GM18861 (cell line): Measurements from ENCODE around the gene CARD9.

Experiments
- ATAC-seq: cut with Tn5 transposase; IDR thresholded peaks from one replicate; pipeline ENCODE4 v1.9.1; 2021; ENCODE audit not compliant: unreplicated experiment

Gene CARD9

DNA sequence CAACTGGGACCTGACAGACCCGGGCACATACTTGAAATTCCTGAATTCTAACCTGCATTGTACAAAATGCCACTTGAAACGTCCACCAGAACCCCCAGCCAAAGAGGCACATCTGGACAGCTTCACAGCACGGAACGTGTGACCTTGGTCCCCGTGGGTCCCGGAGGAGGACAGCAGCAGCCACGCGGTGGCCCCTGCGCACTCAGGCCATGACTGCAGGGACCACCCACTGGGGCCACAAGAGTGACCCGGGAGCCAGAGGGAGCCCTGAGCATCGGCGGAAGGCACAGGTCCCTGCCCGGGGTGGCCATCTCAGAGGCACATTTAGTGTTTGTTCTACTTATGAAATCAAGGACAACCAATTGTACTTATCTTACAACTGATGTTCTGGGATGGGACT, 28.6 kb upstream of the CARD9 start:
- no peak for ATAC-seq

GRCh38 chr9:136401173-136401922, 27.9 kb upstream of the CARD9 start:
- no peak for ATAC-seq

GRCh38 chr9:136400038-136400834, 26.8 kb upstream of the CARD9 start, which contains the start of gene SNAPC4:
Gene SNAPC4 (minus strand): TSS chr9:136400170. CDS start chr9:136398428, 1,742 bp downstream.
- no peak for ATAC-seq

GRCh38 chr9:136399176-136400037, 25.9 kb upstream of the CARD9 start:
- ATAC-seq, result no peak

DNA sequence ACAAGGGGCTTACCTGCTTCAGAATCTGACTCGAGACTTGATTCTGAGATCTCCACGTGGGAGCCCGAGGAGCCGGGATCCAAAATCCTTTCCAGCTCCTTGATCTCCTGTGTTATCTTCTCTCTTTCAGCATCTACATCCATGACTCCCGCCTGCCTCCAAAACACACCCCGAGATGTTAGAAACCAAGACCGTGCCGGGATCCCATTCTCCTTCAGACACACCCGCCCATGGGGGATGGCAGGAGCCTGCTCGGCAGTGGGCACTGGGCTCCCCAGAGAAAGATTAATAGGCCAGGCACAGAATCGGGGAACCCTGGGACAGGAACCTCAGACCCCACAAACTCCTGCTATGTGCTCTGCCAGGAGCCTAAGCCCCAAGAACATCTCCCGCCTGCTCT, 24.8 kb upstream of the CARD9 start:
- ATAC-seq, result no peak

GRCh38 chr9:136397643-136398042, 24.2 kb upstream of the CARD9 start:
- no peak for ATAC-seq

GRCh38 chr9:136396219-136396515, 22.7 kb upstream of the CARD9 start:
- no peak for ATAC-seq

DNA sequence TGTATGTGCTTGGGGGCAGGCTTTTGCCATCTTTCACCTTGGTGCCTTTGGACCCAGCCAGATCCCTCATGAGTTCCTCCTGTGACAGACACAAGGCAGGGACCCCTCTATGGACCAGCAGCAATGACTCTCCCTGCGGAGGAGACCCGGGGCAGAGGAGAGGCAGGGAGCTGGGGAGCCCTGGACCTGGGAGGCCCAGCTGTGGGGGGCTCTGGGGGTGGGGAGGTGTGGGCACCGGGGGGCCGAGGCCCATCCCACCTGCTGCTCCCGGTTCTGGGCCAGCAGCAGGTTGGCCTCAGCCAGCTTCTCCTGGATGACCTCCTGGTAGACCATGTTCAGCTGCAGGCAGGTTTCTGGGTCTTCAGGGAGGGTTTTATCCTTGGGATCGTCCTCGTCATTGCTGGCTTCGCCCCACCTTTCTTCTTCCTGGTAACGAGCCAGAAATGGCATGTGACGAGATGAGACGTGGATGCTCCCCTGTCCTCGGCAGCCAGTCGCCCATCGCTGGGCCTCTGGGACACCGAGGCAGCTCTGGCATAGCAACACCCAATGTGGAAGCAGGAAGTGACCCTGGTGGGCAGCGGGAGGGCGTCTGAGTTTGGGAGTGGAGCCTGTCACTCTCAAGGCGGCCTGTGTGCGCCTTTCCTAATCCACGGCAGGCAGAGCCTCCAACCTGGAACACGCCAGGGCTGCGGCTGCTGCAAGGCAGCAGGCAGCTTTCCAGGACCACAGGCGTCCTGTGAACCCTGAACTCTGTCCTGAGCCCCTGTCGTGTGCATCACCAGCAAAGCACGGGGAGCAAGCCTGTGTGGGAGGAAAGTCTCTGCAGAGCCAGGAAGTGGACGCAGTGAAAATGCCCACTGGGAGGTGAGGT, 22.1 kb upstream of the CARD9 start:
- no peak for ATAC-seq

DNA sequence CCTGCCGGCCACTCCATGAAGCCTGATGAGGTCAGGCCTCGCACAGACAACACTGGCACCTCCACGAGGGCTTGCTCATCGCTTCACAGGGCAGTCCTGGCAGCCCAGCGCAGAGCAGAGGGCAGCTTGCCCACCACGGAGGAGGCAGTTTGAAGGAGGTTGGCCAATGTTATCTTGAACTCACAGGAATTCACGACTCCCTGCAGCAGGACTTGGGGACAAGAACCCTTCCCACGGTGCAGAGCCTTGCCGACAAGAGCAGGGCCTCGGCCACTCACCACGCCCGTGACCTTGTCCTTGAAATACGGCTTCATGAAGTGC, 21.5 kb upstream of the CARD9 start:
- no peak for ATAC-seq

DNA sequence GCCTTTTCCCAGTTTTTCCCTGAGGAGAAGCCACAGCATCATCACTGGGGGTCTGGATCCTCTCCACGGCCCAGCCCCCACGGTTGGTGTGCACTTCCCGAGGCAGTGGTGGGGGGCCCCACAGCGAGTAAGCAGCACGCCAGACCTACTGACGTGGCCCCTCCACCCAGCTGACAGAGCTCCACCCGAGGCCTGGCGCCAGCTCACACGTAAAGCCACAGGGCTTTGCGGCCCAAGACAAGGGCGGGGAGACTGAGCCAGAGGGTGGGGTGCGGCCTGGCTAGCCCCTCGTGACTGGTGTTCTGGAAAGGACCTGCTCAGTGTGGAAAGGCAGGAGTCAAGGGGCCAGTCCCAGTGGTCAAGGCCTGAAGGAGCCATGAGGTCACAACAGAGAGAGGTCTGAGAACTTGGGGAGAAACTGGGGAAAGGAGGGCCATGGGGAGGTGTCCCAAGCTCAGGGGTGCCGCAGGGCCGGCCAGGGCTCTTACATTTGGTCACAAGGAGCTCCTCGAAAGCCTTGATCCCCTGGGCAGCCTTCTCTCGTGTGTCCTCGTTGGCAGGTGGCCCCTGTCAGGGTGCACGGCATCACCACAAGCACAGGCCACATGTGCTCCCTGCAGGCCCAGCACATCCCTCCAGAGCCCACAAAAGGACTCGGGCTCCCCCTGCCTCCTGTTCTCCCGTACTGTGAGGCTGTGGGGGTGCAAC, 21.0 kb upstream of the CARD9 start:
- ATAC-seq, result no peak

DNA sequence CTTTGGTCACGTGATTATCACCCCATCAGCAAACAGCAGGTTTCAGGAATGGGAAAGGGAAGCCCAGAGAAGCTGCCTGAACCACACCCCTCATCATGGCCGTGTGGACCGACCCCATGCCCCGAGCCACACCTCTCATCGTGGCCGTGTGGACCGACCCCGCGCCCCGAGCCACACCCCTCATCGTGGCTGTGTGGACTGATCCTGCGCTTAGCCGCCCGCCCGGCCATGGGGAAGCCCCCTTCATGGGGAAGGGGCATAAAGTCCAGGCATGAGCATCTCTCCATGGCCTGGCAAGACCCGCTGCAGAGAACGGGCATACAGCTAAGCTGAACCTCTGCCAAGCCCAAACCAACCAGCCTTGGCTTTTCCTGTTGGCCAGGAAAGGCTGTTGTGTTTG, 20.1 kb upstream of the CARD9 start:
- no peak for ATAC-seq

GRCh38 chr9:136392538-136393449, 19.3 kb upstream of the CARD9 start:
- no peak for ATAC-seq

DNA sequence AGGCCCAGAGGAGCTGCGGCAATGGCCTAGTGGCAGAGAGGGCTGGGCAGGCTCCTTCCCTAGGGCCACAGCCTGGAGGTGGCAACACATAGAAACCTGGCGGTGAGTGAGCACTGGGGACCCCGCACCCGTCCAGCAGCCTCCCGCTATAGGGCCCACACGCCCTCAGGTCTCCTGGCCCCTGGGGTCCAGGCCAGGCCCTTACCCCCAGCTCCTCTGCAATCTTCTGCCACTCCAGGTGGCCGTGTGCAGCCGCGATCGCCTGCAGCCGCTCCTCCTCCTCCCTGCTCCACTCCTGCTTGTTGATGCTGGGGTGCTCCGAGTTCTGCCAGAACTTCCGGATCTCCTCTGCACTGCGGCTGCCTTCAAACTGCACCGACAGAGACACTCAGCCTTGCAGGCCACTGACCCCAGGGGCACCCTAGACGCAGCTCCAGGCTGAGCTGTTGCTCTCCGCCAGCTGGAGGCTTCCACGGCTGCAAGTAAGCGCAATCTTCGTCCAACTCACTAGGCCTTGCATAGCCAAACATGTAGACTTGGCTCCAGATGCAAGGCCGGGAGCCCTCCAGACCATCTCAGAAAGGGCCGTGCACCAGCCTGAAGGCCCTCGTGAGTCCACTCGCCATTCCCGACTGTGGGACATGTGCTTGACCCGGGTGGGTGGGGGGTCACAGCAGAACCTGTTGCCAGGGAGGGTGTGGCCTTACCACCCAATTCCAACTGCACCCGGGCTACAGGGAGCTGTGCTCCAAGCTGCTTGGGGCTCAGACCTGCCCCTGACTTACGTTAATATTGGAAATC, 18.5 kb upstream of the CARD9 start:
- ATAC-seq, result no peak

GRCh38 chr9:136389396-136389795, 15.9 kb upstream of the CARD9 start:
- no peak for ATAC-seq

DNA sequence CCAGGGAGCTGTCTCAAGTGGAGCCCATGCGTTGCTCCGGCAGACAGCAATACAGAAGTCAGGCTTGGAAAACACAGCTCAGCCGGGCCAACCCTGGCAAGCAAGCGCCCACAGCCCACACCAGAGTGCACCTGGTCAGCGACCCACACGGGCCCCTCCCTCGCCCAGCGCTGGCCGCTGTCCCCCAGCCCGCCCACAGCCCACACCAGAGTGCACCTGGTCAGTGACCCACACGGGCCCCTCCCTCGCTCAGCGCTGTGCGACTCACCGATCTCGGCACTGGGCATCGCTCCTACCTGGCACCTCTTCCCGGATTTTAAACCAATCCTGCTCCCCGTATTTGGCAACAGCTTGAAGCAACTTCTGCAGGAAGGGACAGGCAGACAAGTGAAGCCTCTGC, 13.7 kb upstream of the CARD9 start:
- ATAC-seq, result no peak

GRCh38 chr9:136386018-136386417, 12.5 kb upstream of the CARD9 start:
- ATAC-seq, result no peak

DNA sequence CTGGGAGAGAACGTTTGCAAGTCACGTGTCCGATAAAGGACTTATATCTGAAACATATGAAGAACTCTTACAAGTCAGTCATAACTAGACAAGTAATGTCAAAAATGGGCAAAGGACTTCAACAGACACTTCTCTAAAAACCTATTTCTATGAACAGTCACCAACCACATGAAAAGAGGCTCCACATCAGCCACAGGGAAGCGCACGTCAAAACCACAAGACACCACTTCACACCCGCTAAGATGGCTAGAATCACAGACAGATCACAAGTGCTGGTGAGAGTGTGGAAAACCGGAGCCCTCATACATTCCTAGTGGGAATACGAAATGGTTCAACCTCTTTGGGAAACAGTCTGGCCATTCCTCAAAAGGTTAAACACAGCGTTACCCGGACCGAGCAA, 11.5 kb upstream of the CARD9 start:
- no peak for ATAC-seq

- no peak for ATAC-seq
Observed at GRCh38 chr9:136383436-136383835, 10.0 kb upstream of the CARD9 start.
